Esophagus muscularis mucosa (tissue), 3 donors: Measurements from ENCODE around the gene DDX27.

Experiments used
- POLR2A ChIP-seq: fragments of 450-650 bp; IDR thresholded peaks from one replicate; pipeline ENCODE4 v1.6.1; 2017; ENCODE audit warnings: antibody characterized with exemption, moderate library complexity, mild to moderate bottlenecking, low read depth
- TF ChIP-seq, protein P1 (sequence below), 3 experiments: fragments of 200-600 bp in 2 of 3; fragments of 450-650 bp in 1 of 3; sonication (generic) in 2 of 3; IDR thresholded peaks; one replicate each; pipeline ENCODE4 v1.5.1; 2017 to 2019; ENCODE audit warnings: antibody characterized with exemption in 3 of 3, mild to moderate bottlenecking in 2 of 3, moderate library complexity in 1 of 3

DNA sequence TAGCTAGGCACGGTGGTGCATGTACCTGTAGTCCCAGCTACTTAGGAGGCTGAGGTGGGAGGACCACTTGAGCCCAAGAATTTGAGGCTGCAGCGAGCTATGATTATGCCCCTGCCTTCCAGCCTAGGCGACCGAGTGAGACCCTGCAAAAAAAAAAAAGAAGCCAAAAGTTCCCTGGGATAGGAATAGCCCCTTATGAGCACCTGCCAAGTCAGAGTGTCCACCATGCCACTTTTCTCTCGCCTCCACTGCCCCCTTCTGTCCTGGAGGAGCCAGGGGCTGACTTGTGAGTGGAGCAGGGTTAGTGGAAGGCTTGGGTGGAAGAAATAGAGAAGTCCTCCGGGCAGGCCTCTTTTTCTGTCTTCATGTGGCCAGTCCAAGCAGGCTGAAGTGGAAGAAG lies 12.1 kb upstream of the DDX27 start:
- TF ChIP-seq, protein P1, sequence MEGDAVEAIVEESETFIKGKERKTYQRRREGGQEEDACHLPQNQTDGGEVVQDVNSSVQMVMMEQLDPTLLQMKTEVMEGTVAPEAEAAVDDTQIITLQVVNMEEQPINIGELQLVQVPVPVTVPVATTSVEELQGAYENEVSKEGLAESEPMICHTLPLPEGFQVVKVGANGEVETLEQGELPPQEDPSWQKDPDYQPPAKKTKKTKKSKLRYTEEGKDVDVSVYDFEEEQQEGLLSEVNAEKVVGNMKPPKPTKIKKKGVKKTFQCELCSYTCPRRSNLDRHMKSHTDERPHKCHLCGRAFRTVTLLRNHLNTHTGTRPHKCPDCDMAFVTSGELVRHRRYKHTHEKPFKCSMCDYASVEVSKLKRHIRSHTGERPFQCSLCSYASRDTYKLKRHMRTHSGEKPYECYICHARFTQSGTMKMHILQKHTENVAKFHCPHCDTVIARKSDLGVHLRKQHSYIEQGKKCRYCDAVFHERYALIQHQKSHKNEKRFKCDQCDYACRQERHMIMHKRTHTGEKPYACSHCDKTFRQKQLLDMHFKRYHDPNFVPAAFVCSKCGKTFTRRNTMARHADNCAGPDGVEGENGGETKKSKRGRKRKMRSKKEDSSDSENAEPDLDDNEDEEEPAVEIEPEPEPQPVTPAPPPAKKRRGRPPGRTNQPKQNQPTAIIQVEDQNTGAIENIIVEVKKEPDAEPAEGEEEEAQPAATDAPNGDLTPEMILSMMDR (IDR thresholded peaks at IDR 0.05) = no peak
- no peak for TF ChIP-seq POLR2A
